UCSD-AML1 (cell line): ENCODE results near the gene WIZ.
A peak's percentile ranks its signal among the peaks of the same experiment; 100 is the strongest.

Source experiments
- DNase-seq: peaks from one replicate; lab custom pipeline; 2025; ENCODE audit not compliant: unreplicated experiment; lab: John Stamatoyannopoulos, UW

Gene WIZ

GRCh38 chr19:15379999-15380647 lies 69.6 kb downstream of the WIZ start:
- peak; percentile 72 for DNase-seq

- DNase-seq: peak; percentile 99
Measured at GRCh38 chr19:15379083-15379998, 70.4 kb downstream of the WIZ start, which contains the start of gene AKAP8. TSS of gene AKAP8 (minus strand) at chr19:15379787. CDS start at chr19:15379731, 56 bp downstream.

- DNase-seq: peak; percentile 49
Measured at GRCh38 chr19:15378534-15379082, 71.1 kb downstream of the WIZ start.

- no peak for DNase-seq
Measured at GRCh38 chr19:15374796-15375440, 74.8 kb downstream of the WIZ start.

GRCh38 chr19:15374105-15374651 lies 75.6 kb downstream of the WIZ start:
- DNase-seq: no peak

- DNase-seq: no peak
Measured at GRCh38 chr19:15373644-15374043, 76.1 kb downstream of the WIZ start.

- DNase-seq: no peak
Measured at GRCh38 chr19:15372891-15373301, 76.9 kb downstream of the WIZ start.

GRCh38 chr19:15372470-15372869 lies 77.3 kb downstream of the WIZ start:
- DNase-seq: no peak

- no peak for DNase-seq
Measured at GRCh38 chr19:15371786-15372380, 77.9 kb downstream of the WIZ start.

GRCh38 chr19:15371119-15371518 lies 78.6 kb downstream of the WIZ start:
- DNase-seq: no peak
